K562 (cell line): ENCODE results near the gene OTULINL. TPM values are rescaled to one million over a fixed set of nuclear protein-coding genes. Genes with fewer than 3 reads are reported as not detected.

Experiments used
- ATAC-seq: fragments of 200-7000 bp; cut with Tn5 transposase; 3 replicates; pipeline ENCODE4 v1.9.1; 2020; ENCODE audit warnings: moderate library complexity
- BruUV-seq: library from RNA; stranded (reverse); fragments of 400-500 nt; replicated peaks from 2 replicates; lab custom pipeline; 2021; lab: Mats Ljungman, UMichigan
- CTCF ChIA-PET: fragments of 300-600 bp; formaldehyde crosslinking; extraction: SDS; loops from one replicate; lab custom pipeline; 2021; ENCODE audit warnings: low intra/inter-chr PET ratio; lab: Yijun Ruan, JAX
- POLR2A ChIA-PET: fragments of 300-600, 350-650 bp; sonication (Branson Sonifier 250); formaldehyde crosslinking; extraction: SDS; loops from one replicate; lab custom pipeline; 2021; ENCODE audit warnings: antibody characterized with exemption, inconsistent platforms; lab: Yijun Ruan, JAX
- DNase-seq, 4 experiments: peaks; one replicate each; pipeline versions ENCODE4 v3.0.0 to v3.0.0-alpha.2; 2011 to 2018; ENCODE audit warnings: low spot score in 3 of 4, mixed read lengths in 3 of 4; ENCODE audit errors: extremely low read depth in 1 of 4
- FAIRE-seq: peaks from 2 replicates; lab custom pipeline; 2011; peaks lifted over from hg19 to GRCh38; lab: Jason Lieb, UNC
- H2AFZ ChIP-seq: 2 replicates; pipeline ENCODE4 v1.6.0; 2011; ENCODE audit warnings: low read depth, low read length, control low read depth, inconsistent platforms
- H3K27ac ChIP-seq: fragments of 200-600 bp; 3 replicates; pipeline ENCODE4 v1.8.0; 2011; ENCODE audit warnings: low read depth, mild to moderate bottlenecking, control low read depth, inconsistent platforms, low read length, moderate library complexity, mixed read lengths; ENCODE audit errors: extremely low read depth
- H3K27me3 ChIP-seq, 2 experiments: fragments of 300-600 bp in 1 of 2; 2 replicates in 1 of 2; 3 replicates in 1 of 2; pipeline versions ENCODE4 v1.6.0 to v1.8.0; 2011; ENCODE audit warnings: inconsistent platforms in 2 of 2, low read length in 2 of 2, mild to moderate bottlenecking in 1 of 2, mixed read lengths in 1 of 2, moderate library complexity in 1 of 2; ENCODE audit not compliant: control insufficient read depth in 2 of 2, insufficient read depth in 2 of 2
- H3K36me3 ChIP-seq: fragments of 300-600 bp; 3 replicates; pipeline ENCODE4 v1.8.0; 2011; ENCODE audit warnings: mild to moderate bottlenecking, low read length, inconsistent platforms; ENCODE audit not compliant: control insufficient read depth, insufficient read depth
- H3K4me1 ChIP-seq, 2 experiments: fragments of 200-600 bp in 1 of 2; replicated peaks in 1 of 2; 2 replicates in 1 of 2; 3 replicates in 1 of 2; pipeline versions ENCODE4 v1.5.1 to v1.8.0; 2011; ENCODE audit warnings: inconsistent platforms in 2 of 2, low read length in 2 of 2, mild to moderate bottlenecking in 1 of 2, mixed read lengths in 1 of 2, moderate library complexity in 1 of 2; ENCODE audit not compliant: control insufficient read depth in 2 of 2, insufficient read depth in 2 of 2
- H3K4me2 ChIP-seq: 2 replicates; pipeline ENCODE4 v1.6.1; 2011; ENCODE audit warnings: low read length, control low read depth, inconsistent platforms, mixed read lengths; ENCODE audit not compliant: insufficient read depth
- H3K4me3 ChIP-seq: fragments of 200-600 bp; sonication (generic), shearing (Covaris generic); 2 replicates; pipeline ENCODE4 v1.5.1; 2016; ENCODE audit warnings: control low read depth, inconsistent platforms
- H3K79me2 ChIP-seq: fragments of 200-600 bp; 3 replicates; pipeline ENCODE4 v1.8.0; 2011; ENCODE audit warnings: low read length, inconsistent platforms; ENCODE audit not compliant: control insufficient read depth, insufficient read depth
- H3K9ac ChIP-seq, 2 experiments: 2 replicates each; pipeline versions ENCODE4 v1.6.0 to v1.6.1; 2011; ENCODE audit warnings: low read depth in 2 of 2, low read length in 2 of 2, control low read depth in 1 of 2, inconsistent platforms in 1 of 2, mild to moderate bottlenecking in 1 of 2, mixed read lengths in 1 of 2; ENCODE audit not compliant: insufficient read depth in 1 of 2
- H3K9me1 ChIP-seq: one replicate; pipeline ENCODE4 v1.6.0; 2011; ENCODE audit warnings: inconsistent platforms, mild to moderate bottlenecking, low read length, moderate library complexity; ENCODE audit not compliant: control insufficient read depth, insufficient read depth
- H3K9me3 ChIP-seq: replicated peaks from 2 replicates; pipeline ENCODE4 v1.5.1; 2011; ENCODE audit warnings: low read depth, low read length, inconsistent platforms; ENCODE audit not compliant: control insufficient read depth, insufficient read depth
- H4K20me1 ChIP-seq: replicated peaks from 2 replicates; pipeline ENCODE4 v1.6.1; 2011; ENCODE audit warnings: low read length, inconsistent platforms, mixed read lengths; ENCODE audit not compliant: control insufficient read depth, insufficient read depth
- CEBPB ChIP-seq: fragments of 450-650 bp; IDR thresholded peaks from 2 replicates; pipeline ENCODE4 v1.6.1; 2016; ENCODE audit warnings: missing genetic modification characterization, missing compliant biosample characterization
- GATAD2B ChIP-seq: fragments of 450-650 bp; IDR thresholded peaks from 2 replicates; pipeline ENCODE4 v1.6.1; 2017; ENCODE audit warnings: mild to moderate bottlenecking, borderline replicate concordance
- PCBP2 ChIP-seq: fragments of 200-400 bp; formaldehyde crosslinking; IDR thresholded peaks from 2 replicates; pipeline ENCODE4 v1.6.1; 2018; ENCODE audit warnings: low read length, low read depth, mild to moderate bottlenecking, moderate library complexity; ENCODE audit not compliant: poor library complexity, severe bottlenecking
- SMARCE1 ChIP-seq: fragments of 450-650 bp; IDR thresholded peaks from 2 replicates; pipeline ENCODE4 v1.7.1; 2016; ENCODE audit warnings: mild to moderate bottlenecking
- SRSF1 ChIP-seq: fragments of 200-400 bp; formaldehyde crosslinking; IDR thresholded peaks from 2 replicates; pipeline ENCODE4 v1.6.1; 2017; ENCODE audit warnings: mild to moderate bottlenecking, low read depth, low read length, moderate library complexity
- ZNF583 ChIP-seq: fragments of 250-450 bp; sonication (Bioruptor Pico); IDR thresholded peaks from 2 replicates; pipeline ENCODE4 v1.4.0; 2020
- WGBS: fragments of 100-300 bp; shearing (Covaris generic); methylation state at CpG from one replicate; pipeline ENCODE4 v1.1.6; 2016; ENCODE audit warnings: low coverage, mixed read lengths; ENCODE audit not compliant: insufficient coverage; ENCODE audit errors: missing lambda C conversion rate; 5-methylcytosine and 5-hydroxymethylcytosine counted together
- in situ Hi-C: fragments of 300-500 bp; cut with MboI; formaldehyde crosslinking; loops from 4 replicates; pipeline ENCODE4 v1.15.0; 2018; ENCODE audit warnings: inconsistent platforms, mixed read lengths
- intact Hi-C: fragments of 100-400 bp; cut with micrococcal nuclease; formaldehyde crosslinking; loops from 2 replicates; pipeline ENCODE4 v1.14.2; 2022
- polyA plus RNA-seq, 8 experiments: library from polyadenylated mRNA; depleted of rRNA in 4 of 8; stranded (reverse) in 5 of 8; unstranded in 3 of 8; fragments of >200 nt; fragmentation: Nextera tagmentation in 2 of 8; fragmentation: Illumina TruSeq in 1 of 8; extraction: Ambion mirVana in 2 of 8; extraction: Trizol in 1 of 8; gene quantifications; 2 replicates each; pipeline versions ENCODE4 v1.2.1 to v1.2.3, GENCODE V29; 2011 to 2014; ENCODE audit warnings: inconsistent platforms in 1 of 8, missing spikeins in 1 of 8
- total RNA-seq, 7 experiments: library from RNA; depleted of rRNA in 6 of 7; stranded (reverse); fragments of >200 nt in 6 of 7; fragmentation: Illumina TruSeq in 2 of 7; extraction: Trizol in 2 of 7; gene quantifications; 2 replicates each; pipeline versions ENCODE4 v1.2.1 to v1.2.3, GENCODE V29; 2011 to 2021; ENCODE audit warnings: low replicate concordance in 1 of 7
- TF ChIP-seq, protein P1 (sequence below), 2 experiments: fragments of 450-650 bp; formaldehyde crosslinking in 1 of 2; IDR thresholded peaks; 2 replicates each; pipeline versions ENCODE4 v1.4.0 to v1.6.1; 2014 to 2020; ENCODE audit warnings: mild to moderate bottlenecking in 2 of 2, borderline replicate concordance in 1 of 2, low read depth in 1 of 2

Gene OTULINL
- total and polyA plus RNA-seq, 9 of the 15 experiments (the other 6 are each of a cell fraction or from before 2014, with no cell fraction given), result 0.13 to 0.18 TPM; not detected in 7

DNA sequence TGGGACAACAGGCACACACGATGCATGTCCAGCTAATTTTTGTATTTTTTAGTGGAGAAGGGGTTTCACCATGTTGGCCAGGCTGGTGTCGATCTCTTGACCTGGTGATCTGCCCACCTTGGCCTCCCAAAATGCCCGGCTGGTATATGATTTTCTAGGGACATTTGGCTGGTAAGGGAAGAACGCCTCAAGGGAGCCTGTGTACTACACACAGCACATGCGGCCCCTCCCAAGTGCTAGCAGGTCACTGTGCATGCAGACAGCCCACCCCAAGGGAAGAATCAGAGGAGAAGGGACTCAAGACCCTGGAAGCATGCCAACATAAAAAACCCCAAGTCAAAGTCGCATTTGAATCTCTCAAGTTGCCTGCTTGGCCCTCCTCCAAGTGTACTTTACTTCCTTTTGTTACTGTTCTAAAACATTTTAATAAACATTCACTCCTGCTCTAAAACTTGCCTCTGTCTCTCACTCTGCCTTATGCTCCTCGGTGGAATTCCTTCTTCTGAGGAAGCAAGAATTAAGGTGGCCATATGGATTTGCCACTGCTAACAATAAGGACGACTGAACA, 24.3 kb upstream of the OTULINL start:
- POLR2A ChIA-PET, result interaction anchor here (0.6 kb wide), 1 partner anchor 166 kb away, joined by 3 read pairs; no protein-coding TSS in a partner anchor

DNA sequence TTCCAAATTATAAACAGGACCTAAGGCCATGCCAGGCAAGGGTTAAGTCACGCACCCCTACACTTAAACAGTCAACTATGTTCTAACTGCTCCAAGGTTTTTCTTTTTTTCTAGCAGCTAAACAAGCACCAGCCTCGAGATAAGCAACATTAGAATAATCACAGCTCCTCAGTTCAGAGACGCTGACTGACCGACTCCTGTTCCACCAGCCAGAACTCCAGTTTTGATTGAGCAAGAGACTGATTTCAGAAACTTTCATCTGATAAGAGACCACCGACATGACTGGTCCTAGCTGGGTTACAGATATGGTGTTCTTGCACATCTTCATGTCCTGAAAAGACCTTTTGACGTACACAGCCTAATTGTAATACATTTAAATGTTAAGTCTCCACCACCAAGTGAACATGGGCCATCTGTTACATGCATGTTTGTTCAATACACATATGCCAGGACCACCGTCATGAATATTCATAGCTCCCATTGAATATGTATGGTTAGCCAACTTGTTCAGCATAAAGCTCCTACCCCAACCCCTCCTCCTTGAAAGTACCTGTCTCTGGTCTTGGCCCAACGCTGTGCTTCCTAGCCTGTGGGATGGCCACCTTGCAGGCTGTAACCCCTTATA, 23.7 kb upstream of the OTULINL start:
- no peaks in the 10 kb centered on the region for H3K79me2 ChIP-seq
- in situ Hi-C loops (no loop called here), intact Hi-C loops (no loop called here)
- DNase-seq, result no peak
- POLR2A ChIA-PET, result interaction anchor here (0.6 kb wide), 2 partner anchors 39 to 165 kb away, joined by 3 read pairs; no protein-coding TSS in a partner anchor
- no peak overlapping the region for H2AFZ ChIP-seq
- H3K9me1 ChIP-seq, result no peaks in the 10 kb centered on the region
- no peak overlapping the region for H3K9ac ChIP-seq
- no peak overlapping the region for H3K4me3 ChIP-seq
- H3K27me3 ChIP-seq, result peaks cover 5 to 6% of the 10 kb centered on the region in 2 experiments; a peak in 2 of 5 replicates
- no peak overlapping the region for H3K27ac ChIP-seq
- no peak overlapping the region for H3K4me2 ChIP-seq
- CTCF ChIA-PET, result interaction anchor here (0.7 kb wide), 1 partner anchor 111 kb away, joined by 4 read pairs; no protein-coding TSS in a partner anchor
- no peaks in the 10 kb centered on the region for H3K4me1 ChIP-seq
- WGBS, result 0% methylated on average over 8 of the region's 8 CpGs
- H3K36me3 ChIP-seq, result no peaks in the 10 kb centered on the region
- no TSS peak for BruUV-seq
- no peak for FAIRE-seq
- no peaks in the 10 kb centered on the region for H3K9me3 ChIP-seq
- H4K20me1 ChIP-seq, result no peaks in the 10 kb centered on the region
- ATAC-seq, result no peak
- TF ChIP-seq GATAD2B, result no peak
- no peak for TF ChIP-seq SMARCE1
- peak; percentile 62 for TF ChIP-seq CEBPB
- TF ChIP-seq, protein P1, sequence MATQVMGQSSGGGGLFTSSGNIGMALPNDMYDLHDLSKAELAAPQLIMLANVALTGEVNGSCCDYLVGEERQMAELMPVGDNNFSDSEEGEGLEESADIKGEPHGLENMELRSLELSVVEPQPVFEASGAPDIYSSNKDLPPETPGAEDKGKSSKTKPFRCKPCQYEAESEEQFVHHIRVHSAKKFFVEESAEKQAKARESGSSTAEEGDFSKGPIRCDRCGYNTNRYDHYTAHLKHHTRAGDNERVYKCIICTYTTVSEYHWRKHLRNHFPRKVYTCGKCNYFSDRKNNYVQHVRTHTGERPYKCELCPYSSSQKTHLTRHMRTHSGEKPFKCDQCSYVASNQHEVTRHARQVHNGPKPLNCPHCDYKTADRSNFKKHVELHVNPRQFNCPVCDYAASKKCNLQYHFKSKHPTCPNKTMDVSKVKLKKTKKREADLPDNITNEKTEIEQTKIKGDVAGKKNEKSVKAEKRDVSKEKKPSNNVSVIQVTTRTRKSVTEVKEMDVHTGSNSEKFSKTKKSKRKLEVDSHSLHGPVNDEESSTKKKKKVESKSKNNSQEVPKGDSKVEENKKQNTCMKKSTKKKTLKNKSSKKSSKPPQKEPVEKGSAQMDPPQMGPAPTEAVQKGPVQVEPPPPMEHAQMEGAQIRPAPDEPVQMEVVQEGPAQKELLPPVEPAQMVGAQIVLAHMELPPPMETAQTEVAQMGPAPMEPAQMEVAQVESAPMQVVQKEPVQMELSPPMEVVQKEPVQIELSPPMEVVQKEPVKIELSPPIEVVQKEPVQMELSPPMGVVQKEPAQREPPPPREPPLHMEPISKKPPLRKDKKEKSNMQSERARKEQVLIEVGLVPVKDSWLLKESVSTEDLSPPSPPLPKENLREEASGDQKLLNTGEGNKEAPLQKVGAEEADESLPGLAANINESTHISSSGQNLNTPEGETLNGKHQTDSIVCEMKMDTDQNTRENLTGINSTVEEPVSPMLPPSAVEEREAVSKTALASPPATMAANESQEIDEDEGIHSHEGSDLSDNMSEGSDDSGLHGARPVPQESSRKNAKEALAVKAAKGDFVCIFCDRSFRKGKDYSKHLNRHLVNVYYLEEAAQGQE (IDR thresholded peaks at IDR 0.05; ENCODE audit: borderline replicate concordance), result 0 out of 2 replicates have a peak, but pooled peaks have one; percentile 7
- TF ChIP-seq, protein P1 (CRISPR knock-in tag; IDR thresholded peaks at IDR 0.05; ENCODE audit: low read depth), result no peak

More for the DNA sequence above, 24.3 kb upstream of the OTULINL start:
- in situ Hi-C loops (no loop called here), intact Hi-C loops (no loop called here)
- H4K20me1 ChIP-seq, result no peaks in the 10 kb centered on the region
- no peak overlapping the region for H3K9ac ChIP-seq
- DNase-seq (no peak), ATAC-seq (no peak), FAIRE-seq (no peak)
- WGBS, result 0% methylated on average over 8 of the region's 8 CpGs
- H3K36me3 ChIP-seq, result no peaks in the 10 kb centered on the region
- CTCF ChIA-PET, result no interaction called here
- H2AFZ ChIP-seq, result no peak overlapping the region
- peaks cover 5 to 6% of the 10 kb centered on the region in 2 experiments; a peak in 2 of 5 replicates for H3K27me3 ChIP-seq
- H3K9me1 ChIP-seq, result no peaks in the 10 kb centered on the region
- H3K79me2 ChIP-seq, result no peaks in the 10 kb centered on the region
- H3K4me1 ChIP-seq, result no peaks in the 10 kb centered on the region
- TF ChIP-seq SRSF1 (no peak), PCBP2 (no peak), ZNF583 (CRISPR knock-in tag) (no peak)
- TF ChIP-seq, all 486 proteins: peak for 0
- no TSS peak for BruUV-seq
- Histone ChIP-seq H3K9me3 (no peaks in the 10 kb centered on the region), H3K4me3 (no peak overlapping the region), H3K4me2 (no peak overlapping the region), H3K27ac (no peak overlapping the region)
